Smooth muscle cell of trachea (primary cell): ENCODE measurements around the gene SH3D21. TPM values are rescaled to one million over a fixed set of nuclear protein-coding genes. Genes with fewer than 3 reads are reported as not detected.

Experiments used
- total RNA-seq: library from RNA; depleted of rRNA; stranded (reverse); fragments of >200 nt; gene quantifications from 2 replicates; pipeline ENCODE4 v1.2.1, GENCODE V29; 2014

Gene SH3D21
- total RNA-seq: 4.7 and 8.1 TPM in 2 replicates

DNA sequence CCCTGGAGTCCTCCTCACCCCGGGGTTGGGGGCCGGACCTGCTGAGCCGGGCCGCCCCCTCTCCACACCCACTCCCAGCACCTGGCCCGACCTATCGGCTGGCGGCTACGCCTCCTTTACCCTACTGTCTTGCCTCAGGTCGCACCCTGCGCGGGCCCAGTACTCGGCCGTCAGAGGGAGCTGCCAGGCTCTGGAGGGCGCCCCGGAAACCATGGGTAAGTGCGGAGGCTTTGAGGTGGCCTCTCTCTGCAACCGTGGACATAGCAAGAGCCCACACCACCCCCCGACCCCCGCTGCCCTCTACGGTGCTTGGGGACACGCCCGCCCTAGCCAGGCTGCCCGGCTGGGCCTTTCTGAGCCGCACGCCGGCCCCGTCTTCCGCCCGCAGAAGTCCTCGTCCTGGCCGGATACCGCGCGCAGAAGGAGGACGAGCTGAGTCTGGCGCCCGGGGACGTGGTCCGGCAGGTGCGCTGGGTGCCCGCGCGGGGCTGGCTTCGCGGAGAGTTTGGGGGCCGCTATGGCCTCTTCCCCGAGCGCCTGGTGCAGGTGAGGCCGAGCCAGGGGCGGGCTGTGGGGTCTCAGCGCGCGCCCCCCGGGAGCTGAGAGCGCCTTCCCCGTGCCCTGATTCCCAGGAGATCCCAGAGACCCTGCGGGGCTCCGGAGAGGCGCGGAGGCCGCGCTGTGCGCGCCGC is at the start of gene SH3D21:
Gene SH3D21 (plus strand): TSS at position 159 of the 692 bp plus-strand sequence. CDS start 53 bp downstream, at position 212.

DNA sequence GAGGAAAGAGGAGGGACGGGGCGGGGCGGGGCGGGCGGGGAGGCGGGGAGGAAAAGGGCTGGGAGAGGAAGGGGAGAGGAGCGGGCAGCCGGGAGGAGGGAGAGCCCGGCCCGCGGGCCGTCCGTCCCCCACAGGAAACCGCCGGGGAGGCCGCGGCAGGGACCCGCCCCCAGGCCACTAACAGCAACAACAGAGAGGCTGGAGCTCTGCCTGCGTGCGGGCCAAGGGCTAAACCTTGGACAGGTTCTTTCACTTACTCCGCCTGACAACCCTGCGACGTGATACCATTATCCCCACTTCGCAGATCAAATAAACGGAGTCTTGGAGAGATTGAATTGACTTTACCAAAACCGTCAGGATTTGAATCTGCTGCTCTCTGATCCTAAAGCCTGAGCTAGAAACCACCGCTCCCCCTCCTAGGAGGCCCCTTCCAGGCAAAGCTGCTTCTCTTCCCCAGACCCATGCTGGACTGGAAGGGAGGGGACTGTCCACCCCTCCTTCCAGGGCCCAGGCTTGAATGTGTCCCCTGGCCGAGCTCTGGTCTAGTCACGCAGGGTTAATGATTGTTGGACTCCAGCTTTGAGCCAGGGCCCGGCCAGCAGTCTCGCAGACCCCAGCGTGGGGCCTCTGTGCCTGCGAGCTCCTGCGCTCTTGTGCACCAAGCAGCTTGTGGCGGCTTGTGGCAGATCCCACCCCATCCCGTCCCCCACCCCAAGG is 17.6 kb downstream of the SH3D21 start, which contains the start of gene EVA1B:
Gene EVA1B (minus strand): TSS at position 10 of the 717 bp plus-strand sequence. CDS start 608 bp downstream, outside the sequence.

Other genes starting within 250 kb of the SH3D21 start
- 0.15 and 0.33 TPM in 2 replicates for gene TEKT2, start 222.3 kb upstream of the SH3D21 start, total RNA-seq
- gene ADPRS, start 217.5 kb upstream of the SH3D21 start, total RNA-seq: 26.5 and 27.6 TPM in 2 replicates
- 10.8 and 24.3 TPM in 2 replicates for gene COL8A2, start 181.1 kb upstream of the SH3D21 start, total RNA-seq
- gene TRAPPC3, start 156.9 kb upstream of the SH3D21 start, total RNA-seq: 85.0 and 113 TPM in 2 replicates
- 96.4 and 124 TPM in 2 replicates for gene MAP7D1, start 150.2 kb upstream of the SH3D21 start, total RNA-seq
- gene THRAP3, start 81.9 kb upstream of the SH3D21 start, total RNA-seq: 114 and 128 TPM in 2 replicates
- 225 and 335 TPM in 2 replicates for gene EVA1B, start 17.3 kb downstream of the SH3D21 start, total RNA-seq
- 15.6 and 16.7 TPM in 2 replicates for gene STK40, start 79.6 kb downstream of the SH3D21 start, total RNA-seq
- 13.8 and 13.9 TPM in 2 replicates for gene LSM10, start 91.5 kb downstream of the SH3D21 start, total RNA-seq
- 15.7 and 17.3 TPM in 2 replicates for gene OSCP1, start 144.1 kb downstream of the SH3D21 start, total RNA-seq
- 66.7 and 102 TPM in 2 replicates for gene MRPS15, start 158.0 kb downstream of the SH3D21 start, total RNA-seq
- under 0.01 TPM in 1 of 2 replicates, not detected in the other for gene CSF3R, start 176.5 kb downstream of the SH3D21 start, total RNA-seq